ENCODE data around the gene SDR42E1.

Gene SDR42E1

DNA sequence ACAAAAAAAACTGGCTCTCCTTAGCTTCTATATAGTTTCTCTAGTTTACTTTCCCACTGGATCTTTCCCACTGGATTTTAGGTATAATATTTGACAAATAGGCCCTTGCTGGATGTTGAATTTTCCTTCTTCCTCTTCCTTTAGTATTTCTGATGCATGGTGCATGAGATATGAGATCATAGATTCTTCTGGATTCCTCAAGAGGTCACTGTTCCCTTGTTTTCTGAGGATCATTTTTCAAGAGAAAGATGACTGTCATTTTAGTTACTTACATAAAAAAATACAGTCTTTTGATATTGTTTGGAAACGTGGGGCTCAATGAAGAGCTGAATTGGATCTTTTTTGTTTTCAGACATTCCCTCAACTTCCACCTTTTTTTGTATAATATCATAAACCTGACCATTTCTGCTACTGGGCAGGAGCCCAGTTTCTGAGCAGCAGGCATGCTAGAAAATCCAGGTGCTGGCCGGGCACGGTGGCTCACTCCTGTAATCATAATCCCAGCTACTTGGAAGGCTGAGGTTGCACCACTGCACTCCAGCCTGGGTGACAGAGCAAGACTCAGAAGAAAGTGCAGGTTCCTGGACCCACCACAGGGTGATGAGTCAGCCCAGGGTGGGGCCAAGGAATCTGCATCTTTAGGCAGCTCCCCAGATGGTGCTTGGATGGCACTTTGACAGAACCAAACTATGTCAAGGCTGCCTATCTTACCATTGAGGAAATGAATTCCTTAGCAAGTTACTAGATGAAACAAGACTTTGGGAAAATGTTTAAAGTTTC is 70.3 kb downstream of the SDR42E1 start:
- no peak for FAIRE-seq
- no peak for DNase-seq (ENCODE audit: low spot score)

DNA sequence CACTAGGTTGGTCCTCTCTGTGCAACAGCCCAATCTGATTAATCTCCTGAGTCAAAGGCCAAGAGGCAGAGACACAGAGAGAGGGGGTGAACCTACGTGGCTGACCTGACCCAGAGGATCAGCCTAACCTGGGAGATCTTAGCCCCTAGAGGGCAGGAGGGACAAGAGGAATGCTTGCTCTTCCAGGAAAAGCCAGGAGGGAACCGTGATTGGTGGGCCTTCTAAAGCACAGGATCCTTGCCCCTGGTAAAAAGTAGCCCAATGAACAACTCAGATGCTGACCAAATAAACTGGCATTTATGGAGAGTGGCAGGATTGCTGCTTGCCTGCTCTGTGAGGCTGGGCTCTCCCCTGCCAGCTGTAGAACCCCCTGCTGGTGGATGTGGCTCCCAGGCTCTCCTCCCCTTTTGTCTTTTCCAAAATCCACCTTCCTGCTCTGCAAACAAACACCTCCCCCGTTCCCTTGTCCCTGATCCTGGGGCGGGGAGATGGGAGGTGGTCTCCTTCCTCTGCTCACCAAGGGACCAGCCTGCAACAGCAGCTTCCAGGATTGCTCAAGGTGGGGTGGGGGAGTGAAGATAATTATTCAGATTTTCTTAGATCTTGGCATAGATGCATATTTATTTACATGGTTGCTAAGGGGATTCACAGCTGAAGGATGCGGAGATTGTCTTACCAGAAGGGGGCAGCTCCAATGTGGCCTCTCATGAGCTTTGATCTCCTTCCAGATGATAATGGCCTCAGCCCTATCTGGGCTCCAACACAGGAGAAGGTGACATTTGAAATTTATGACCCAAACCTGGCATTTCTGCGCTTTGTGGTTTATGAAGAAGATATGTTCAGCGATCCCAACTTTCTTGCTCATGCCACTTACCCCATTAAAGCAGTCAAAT is 71.9 kb downstream of the SDR42E1 start:
- no peak for FAIRE-seq

More for the DNA sequence above, 71.9 kb downstream of the SDR42E1 start:
- no peak for DNase-seq (ENCODE audit: low spot score)

All from RCC 7860 (cell line).